Effector CD4-positive, alpha-beta T cell (primary cell): ENCODE measurements around the gene FBN3.

Source experiments
- DNase-seq: peaks from one replicate; pipeline ENCODE4 v3.0.0-alpha.2; 2020

Gene FBN3

DNA sequence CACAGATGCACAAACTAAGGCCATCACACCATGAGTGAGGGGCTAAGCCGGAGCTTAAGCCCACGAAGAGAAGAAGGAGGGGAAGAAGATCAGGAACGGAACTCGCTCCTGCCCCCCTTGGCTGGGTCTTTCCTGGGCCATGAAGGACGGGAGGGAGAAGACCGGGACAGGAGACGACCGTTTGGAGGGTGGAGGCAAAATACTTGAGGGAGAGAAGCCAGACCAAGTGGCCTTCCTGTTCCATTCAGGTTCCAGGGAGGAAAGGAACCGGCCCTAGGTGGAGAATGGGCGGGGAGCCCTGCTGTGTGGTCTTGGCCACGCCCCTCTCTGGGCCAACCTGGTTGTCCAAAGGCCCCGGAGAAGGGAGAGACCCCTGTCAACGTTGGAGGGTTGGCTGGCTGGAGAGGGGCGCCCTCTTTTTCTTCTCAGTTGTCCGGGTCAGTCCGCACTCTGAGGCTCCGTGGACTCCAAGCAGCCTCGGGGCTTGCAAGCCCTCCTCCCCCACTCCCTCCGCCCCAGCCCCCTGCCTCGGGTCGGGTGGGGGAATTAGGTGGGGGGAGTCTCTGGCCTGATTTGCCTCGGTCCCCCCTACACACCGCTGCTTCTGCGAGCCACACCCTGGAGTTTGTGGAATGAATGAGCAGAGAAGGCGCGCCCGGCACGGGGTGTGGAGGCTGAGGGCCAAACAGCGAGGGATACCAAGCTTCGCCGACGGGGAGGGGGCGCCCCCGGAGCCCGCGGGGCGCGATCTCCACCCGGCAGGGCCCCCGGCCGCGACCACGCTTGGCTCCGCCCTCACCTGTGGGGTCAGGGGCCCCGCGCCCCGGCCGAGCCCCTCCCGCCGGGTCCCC is 757 bp downstream of the FBN3 start:
- DNase-seq: no peak

DNA sequence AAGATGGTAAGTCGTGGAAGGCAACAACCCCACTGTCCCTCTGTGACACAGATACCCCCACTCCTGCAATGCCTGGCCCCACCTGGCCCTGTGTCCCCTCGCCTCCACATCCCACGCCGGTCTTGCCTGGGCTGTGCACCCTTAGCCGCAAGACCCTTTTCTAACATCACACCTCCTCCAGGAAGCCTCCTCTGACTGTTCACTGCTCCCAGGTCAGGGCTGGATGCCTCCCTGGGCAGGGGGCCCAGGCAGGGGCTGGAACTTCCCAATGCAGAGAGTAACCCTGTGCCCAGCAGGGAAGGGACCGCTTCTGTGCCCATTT is 1.3 kb downstream of the FBN3 start:
- no peak for DNase-seq

GRCh38 chr19:8147582-8147978 is 1.8 kb downstream of the FBN3 start:
- no peak for DNase-seq

DNA sequence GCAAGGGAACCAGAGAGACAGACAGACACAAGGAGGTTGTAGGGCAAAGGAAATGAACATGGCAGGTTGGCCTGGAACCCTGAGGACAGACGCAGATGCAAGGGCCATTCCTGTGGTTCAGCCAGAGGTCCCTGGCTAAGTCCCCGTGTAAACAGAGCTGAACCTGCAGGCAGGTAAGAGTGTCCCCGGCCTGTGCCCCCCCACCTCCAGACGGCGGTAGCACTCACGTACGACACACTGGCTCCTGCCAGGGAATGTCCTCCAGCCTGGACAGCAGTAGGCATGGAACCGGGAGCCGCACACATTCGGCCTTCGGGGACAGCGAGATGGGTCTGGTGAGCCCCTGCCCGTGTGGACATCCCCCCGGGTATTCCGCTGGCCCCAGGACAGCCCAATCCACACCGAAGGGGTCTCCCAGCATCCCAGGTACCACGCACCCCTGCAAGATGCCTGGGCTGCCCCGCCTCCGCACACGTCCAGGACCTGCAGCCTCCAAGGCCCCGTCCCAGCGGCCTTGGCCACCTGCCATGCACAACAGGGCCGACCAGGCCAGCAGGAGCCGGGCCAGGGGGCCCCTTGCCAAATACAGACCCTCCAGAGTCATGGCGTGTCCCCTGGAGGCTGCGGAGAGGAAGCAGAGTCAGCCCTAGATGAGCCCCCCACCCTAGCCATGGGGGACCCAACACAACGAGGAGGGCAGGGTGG is 2.4 kb downstream of the FBN3 start:
- DNase-seq: no peak

- DNase-seq: no peak
Measured at GRCh38 chr19:8144273-8144995, 5.0 kb downstream of the FBN3 start.

- no peak for DNase-seq
Measured at GRCh38 chr19:8143041-8143440, 6.4 kb downstream of the FBN3 start.

GRCh38 chr19:8142513-8142900 is 6.9 kb downstream of the FBN3 start:
- DNase-seq: no peak

GRCh38 chr19:8141726-8142512 is 7.5 kb downstream of the FBN3 start:
- no peak for DNase-seq

- DNase-seq: no peak
Measured at GRCh38 chr19:8138201-8138600, 11.2 kb downstream of the FBN3 start.

DNA sequence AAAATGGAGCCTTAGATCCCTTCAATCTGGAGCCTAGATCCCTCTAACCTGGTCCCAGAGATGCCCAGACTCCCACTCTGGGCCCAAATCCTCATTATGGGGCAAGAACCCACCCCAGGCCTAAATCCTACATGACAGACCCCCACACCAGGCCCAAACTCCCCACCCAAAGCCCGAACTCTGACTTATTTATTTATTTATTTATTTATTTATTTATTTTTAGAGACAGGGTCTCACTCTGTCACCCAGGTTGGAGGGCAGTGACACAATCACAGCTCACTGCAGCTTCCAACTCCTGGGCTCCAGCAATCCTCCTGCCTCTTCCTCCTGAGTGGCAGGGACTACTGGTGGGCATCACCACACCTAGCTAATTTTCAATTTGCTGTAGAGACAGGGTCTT is 12.0 kb downstream of the FBN3 start:
- DNase-seq: no peak

- DNase-seq: no peak
Measured at GRCh38 chr19:8135946-8136618, 13.3 kb downstream of the FBN3 start.

DNA sequence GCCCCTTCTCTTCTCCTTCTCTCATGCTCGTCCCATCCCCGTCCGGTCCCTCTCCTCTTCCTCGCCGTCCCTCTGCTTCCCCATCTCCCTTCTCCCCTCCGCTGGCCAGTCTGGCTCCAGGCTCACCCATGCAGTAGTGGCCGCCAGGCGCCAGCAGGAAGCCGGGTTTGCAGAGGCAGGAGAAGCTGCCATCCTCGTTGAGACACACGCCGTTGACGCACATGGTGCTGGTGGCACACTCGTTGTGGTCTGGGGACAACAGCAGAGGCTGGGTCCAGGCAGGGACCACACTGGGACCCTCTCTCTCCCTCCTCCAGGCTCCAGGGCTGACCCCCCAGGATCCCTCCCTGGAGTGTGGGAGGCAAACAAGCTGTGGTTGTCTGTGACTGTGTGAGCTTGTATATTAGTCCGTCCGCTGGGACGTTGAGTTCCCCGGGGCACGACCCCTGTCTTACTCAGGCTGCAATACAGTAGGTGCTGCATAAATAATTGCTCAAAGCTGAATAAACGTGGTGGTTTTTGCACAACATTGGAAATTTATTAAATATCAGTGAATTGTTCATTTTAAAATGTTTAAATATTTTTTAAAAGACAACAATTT is 16.4 kb downstream of the FBN3 start:
- DNase-seq: no peak

DNA sequence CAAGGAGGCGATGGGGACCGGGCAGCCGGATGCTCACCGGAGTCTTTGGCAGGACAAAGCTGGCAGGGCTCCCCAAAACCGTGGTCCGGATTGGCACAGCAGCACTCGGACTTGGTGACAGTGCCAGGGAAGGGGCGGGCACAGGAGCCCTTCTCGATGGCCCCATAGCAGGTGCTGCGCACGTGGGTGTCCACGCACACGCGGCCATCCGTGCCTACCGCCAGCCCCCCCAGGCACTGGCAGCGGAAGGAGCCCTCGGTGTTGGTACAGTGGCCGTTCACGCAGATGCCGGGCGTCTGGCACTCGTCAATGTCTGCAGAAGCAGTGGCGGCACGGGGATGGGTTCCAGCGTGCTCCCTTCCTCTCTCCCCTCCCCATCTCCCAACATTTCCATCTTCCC is 17.9 kb downstream of the FBN3 start:
- DNase-seq: no peak

GRCh38 chr19:8129061-8129618 is 20.3 kb downstream of the FBN3 start:
- DNase-seq: no peak

- no peak for DNase-seq
Measured at GRCh38 chr19:8128551-8128950, 20.8 kb downstream of the FBN3 start.

DNA sequence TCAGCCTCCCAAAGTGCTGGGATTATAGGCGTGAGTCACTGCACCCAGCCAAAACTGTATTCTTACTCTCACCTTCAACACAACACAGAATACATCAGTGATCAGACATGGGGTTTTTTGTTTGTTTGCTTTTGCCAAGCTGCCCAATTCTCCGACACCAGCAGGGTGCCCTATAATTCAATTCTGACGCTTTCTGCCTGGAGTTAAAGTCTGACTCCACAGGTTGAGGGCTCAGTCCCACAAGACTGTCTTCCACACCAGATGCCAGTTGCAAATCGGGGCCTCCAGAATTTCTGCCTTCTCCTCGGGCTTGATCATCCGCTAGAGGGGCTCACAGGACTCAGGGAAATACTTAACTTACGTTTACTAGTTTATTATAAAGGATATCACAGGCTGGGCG is 22.1 kb downstream of the FBN3 start:
- DNase-seq: no peak

DNA sequence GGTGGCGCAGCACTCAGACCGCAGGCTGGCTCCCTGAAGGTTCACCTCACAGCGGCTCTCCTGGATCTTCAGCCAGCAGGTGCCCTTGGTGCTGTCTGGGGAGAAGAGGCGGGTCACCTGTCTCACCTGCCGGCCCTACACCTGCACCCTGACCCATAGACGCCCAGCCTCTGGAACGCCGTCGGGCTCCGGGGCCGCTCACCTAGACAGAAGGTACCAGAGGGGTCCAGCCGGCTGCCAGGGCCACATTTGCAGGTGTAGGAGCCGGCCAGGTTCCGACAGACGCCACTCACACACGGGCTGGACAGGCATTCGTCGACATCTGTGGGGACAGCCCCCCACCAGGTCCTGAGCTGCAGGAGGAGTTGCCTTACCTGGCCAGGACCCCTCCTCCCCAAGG is 22.9 kb downstream of the FBN3 start:
- no peak for DNase-seq

DNA sequence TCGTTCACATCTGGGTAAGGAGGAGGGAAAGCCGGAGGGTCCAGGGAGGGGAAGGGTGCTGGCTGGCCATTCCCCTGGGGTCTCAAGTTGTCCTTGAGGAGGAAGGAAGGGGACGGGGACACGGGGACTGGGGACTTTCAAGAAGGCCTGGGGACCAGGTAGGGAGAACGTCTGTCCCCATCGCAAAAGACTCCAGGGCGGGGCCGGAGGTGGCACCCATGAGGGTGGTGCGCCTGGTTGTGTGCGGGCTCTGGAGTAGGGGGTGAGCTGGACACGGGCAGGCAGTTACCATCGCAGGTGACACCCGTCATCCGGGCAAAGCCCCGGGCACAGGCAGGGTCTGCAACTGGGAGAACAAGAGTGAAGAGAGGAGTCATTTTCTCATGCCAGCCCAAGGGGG is 23.4 kb downstream of the FBN3 start:
- DNase-seq: no peak

DNA sequence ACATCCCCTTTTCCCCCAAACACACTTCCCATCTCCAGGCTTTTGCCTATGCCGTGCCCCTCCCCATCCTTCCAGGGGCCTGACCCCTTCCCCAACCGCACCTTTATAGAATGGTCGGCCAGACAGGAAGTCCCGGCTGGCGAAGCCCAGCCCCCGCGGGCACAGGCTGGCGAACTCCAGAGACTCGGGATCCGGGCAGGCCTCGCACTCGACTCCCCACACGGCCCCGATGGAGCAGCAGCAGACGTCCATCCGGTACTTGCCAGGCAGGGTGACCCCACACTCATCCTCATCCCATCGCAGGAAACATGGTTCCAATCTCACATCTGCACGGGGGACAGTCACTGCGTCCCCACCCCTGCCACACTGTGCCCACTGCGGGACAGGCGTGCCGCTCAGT is 25.7 kb downstream of the FBN3 start:
- DNase-seq: no peak

DNA sequence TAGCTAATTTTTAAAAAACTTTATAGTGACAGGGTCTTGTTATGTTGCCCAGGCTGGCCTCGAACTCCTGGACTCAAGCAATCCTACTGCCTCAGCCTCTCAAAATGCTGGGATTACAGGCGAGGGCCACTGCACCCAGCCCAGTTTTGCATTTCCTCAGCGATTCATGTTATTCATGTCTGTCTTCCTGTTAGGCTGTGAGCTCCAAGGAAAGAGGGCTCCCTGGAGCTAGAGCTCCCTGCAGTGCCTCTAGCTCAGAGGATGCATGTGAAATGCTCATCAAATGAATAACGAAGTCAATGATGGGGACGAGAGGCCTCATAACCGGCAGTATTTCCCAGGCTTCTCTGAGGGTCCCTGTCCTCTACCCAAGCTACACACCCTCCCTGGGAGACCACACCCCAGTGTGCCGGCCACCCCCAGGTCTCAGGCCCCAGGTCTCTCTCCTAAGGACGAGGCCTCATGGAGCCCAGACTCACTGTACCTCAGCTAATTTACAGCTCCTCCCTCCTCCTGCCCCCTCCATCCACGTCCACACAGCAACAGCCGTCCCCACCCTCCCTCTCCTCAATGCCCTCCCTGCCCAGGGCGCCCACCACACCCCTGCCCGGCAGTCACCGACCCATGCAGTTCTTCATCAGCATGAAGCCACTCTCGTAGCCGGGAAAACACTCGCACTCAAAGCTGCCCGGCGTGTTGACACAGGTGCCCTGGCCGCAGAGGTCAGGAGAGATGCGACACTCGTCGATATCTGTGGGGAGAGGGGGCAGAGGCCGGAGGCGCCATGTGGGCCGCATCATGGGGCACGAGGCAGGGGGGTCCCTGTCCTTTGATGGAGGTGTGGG is 28.5 kb downstream of the FBN3 start:
- DNase-seq: no peak

GRCh38 chr19:8117991-8118390 is 31.4 kb downstream of the FBN3 start:
- DNase-seq: no peak
